HepG2 (cell line): ENCODE measurements around the gene PNMA8B.

Source experiments
- CEBPB ChIP-seq: IDR thresholded peaks from 2 replicates; pipeline ENCODE4 v1.6.1; 2011; ENCODE audit warnings: low read depth, low read length, improper control_type of control experiment, borderline replicate concordance
- HDAC2 ChIP-seq: sonication (generic); formaldehyde crosslinking; IDR thresholded peaks from 2 replicates; pipeline ENCODE4 v1.4.0; 2020; ENCODE audit warnings: missing genetic modification reagents
- KDM1A ChIP-seq: IDR thresholded peaks from 2 replicates; pipeline ENCODE4 v1.6.1; 2016; ENCODE audit warnings: missing compliant biosample characterization
- POLR2AphosphoS5 ChIP-seq: IDR thresholded peaks from 2 replicates; pipeline ENCODE4 v1.6.1; 2012; ENCODE audit warnings: low read depth, low read length
- RORA ChIP-seq: sonication (generic); formaldehyde crosslinking; IDR thresholded peaks from 2 replicates; pipeline ENCODE4 v1.5.0; 2020; ENCODE audit warnings: mild to moderate bottlenecking, missing genetic modification reagents, moderate library complexity
- U2AF2 ChIP-seq: fragments of 200-400 bp; formaldehyde crosslinking; IDR thresholded peaks from 2 replicates; pipeline ENCODE4 v1.6.1; 2017; ENCODE audit warnings: low read depth, mild to moderate bottlenecking, low read length
- ZFX ChIP-seq: sonication (generic); formaldehyde crosslinking; IDR thresholded peaks from 2 replicates; pipeline ENCODE4 v1.4.0; 2020; ENCODE audit warnings: mild to moderate bottlenecking, low read depth, missing genetic modification reagents, moderate library complexity
- ZNF124 ChIP-seq: sonication (generic); formaldehyde crosslinking; IDR thresholded peaks from 2 replicates; pipeline ENCODE4 v1.4.0; 2020; ENCODE audit warnings: missing genetic modification reagents
- ZNF841 ChIP-seq: sonication (generic); formaldehyde crosslinking; IDR thresholded peaks from 2 replicates; pipeline ENCODE4 v1.8.1; 2023; ENCODE audit warnings: missing genetic modification reagents, borderline replicate concordance
- TF ChIP-seq, protein P1 (sequence below): sonication (generic); formaldehyde crosslinking; IDR thresholded peaks from 2 replicates; pipeline ENCODE4 v1.4.0; 2020; ENCODE audit warnings: low read depth, mild to moderate bottlenecking, missing genetic modification reagents
- TF ChIP-seq, protein P2 (sequence below): sonication (generic); formaldehyde crosslinking; IDR thresholded peaks from 2 replicates; pipeline ENCODE4 v1.9.0; 2021; ENCODE audit warnings: missing genetic modification reagents, borderline replicate concordance
- TF ChIP-seq, protein P3 (sequence below): sonication (generic); formaldehyde crosslinking; IDR thresholded peaks from 2 replicates; pipeline ENCODE4 v1.4.0; 2020; ENCODE audit warnings: missing genetic modification reagents

DNA sequence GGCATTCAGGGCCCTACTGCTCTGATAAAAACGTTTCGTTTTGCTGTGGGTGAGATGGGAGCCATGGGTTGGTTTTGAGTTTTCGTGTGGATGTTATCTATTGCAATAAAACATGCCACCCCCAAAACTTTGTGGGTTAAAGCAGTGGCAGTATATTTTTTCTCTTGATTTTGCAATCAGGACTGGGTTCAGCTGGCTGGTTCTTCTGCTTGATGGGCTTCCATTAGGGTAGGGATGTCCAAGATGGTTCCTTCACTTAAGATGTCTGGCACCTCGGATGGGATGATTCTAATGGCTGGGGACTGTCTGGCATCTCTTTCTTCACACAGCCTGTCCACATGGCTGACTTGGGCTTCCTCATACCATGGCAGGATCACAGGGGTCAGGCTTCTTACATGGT, 15.6 kb upstream of the PNMA8B start:
- TF ChIP-seq ZNF124 (CRISPR knock-in tag) (no peak), HDAC2 (CRISPR knock-in tag) (no peak), CEBPB (no peak), RORA (CRISPR knock-in tag) (no peak), KDM1A (CRISPR knock-in tag) (no peak), ZNF841 (CRISPR knock-in tag) (no peak), ZFX (CRISPR knock-in tag) (no peak), U2AF2 (no peak), POLR2AphosphoS5 (no peak)
- TF ChIP-seq, protein P1, sequence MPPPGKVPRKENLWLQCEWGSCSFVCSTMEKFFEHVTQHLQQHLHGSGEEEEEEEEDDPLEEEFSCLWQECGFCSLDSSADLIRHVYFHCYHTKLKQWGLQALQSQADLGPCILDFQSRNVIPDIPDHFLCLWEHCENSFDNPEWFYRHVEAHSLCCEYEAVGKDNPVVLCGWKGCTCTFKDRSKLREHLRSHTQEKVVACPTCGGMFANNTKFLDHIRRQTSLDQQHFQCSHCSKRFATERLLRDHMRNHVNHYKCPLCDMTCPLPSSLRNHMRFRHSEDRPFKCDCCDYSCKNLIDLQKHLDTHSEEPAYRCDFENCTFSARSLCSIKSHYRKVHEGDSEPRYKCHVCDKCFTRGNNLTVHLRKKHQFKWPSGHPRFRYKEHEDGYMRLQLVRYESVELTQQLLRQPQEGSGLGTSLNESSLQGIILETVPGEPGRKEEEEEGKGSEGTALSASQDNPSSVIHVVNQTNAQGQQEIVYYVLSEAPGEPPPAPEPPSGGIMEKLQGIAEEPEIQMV (CRISPR knock-in tag), result no peak
- TF ChIP-seq, protein P2, sequence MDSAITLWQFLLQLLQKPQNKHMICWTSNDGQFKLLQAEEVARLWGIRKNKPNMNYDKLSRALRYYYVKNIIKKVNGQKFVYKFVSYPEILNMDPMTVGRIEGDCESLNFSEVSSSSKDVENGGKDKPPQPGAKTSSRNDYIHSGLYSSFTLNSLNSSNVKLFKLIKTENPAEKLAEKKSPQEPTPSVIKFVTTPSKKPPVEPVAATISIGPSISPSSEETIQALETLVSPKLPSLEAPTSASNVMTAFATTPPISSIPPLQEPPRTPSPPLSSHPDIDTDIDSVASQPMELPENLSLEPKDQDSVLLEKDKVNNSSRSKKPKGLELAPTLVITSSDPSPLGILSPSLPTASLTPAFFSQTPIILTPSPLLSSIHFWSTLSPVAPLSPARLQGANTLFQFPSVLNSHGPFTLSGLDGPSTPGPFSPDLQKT (CRISPR knock-in tag), result no peak
- TF ChIP-seq, protein P3, sequence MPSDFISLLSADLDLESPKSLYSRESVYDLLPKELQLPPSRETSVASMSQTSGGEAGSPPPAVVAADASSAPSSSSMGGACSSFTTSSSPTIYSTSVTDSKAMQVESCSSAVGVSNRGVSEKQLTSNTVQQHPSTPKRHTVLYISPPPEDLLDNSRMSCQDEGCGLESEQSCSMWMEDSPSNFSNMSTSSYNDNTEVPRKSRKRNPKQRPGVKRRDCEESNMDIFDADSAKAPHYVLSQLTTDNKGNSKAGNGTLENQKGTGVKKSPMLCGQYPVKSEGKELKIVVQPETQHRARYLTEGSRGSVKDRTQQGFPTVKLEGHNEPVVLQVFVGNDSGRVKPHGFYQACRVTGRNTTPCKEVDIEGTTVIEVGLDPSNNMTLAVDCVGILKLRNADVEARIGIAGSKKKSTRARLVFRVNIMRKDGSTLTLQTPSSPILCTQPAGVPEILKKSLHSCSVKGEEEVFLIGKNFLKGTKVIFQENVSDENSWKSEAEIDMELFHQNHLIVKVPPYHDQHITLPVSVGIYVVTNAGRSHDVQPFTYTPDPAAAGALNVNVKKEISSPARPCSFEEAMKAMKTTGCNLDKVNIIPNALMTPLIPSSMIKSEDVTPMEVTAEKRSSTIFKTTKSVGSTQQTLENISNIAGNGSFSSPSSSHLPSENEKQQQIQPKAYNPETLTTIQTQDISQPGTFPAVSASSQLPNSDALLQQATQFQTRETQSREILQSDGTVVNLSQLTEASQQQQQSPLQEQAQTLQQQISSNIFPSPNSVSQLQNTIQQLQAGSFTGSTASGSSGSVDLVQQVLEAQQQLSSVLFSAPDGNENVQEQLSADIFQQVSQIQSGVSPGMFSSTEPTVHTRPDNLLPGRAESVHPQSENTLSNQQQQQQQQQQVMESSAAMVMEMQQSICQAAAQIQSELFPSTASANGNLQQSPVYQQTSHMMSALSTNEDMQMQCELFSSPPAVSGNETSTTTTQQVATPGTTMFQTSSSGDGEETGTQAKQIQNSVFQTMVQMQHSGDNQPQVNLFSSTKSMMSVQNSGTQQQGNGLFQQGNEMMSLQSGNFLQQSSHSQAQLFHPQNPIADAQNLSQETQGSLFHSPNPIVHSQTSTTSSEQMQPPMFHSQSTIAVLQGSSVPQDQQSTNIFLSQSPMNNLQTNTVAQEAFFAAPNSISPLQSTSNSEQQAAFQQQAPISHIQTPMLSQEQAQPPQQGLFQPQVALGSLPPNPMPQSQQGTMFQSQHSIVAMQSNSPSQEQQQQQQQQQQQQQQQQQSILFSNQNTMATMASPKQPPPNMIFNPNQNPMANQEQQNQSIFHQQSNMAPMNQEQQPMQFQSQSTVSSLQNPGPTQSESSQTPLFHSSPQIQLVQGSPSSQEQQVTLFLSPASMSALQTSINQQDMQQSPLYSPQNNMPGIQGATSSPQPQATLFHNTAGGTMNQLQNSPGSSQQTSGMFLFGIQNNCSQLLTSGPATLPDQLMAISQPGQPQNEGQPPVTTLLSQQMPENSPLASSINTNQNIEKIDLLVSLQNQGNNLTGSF (CRISPR knock-in tag), result no peak
